ENCODE measurements around the gene CYP27B1. TPM values are rescaled to one million over a fixed set of nuclear protein-coding genes. Genes with fewer than 3 reads are reported as not detected.

Gene CYP27B1
- total RNA-seq, 1 experiment from 2014 or later, result 11.6 TPM

DNA sequence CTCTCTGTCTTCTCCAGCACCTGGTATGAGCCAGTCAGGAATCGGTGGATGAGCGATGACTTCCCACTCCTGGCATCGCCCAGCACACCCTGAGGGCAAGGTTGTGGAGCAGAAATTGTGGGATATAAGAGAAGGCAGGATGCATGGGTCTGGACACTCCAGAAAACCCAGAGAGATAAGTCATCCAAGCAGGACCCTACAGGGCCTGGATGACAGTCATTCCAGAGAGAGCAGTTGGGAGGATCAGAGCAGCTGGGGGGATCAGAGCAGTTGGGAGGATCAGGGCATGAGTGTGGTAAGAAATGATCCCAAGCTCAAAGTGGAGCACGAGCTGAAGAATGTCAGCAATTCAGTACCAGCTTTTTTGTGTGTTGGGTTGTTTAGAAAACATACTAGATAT lies 32.3 kb downstream of the CYP27B1 start (continued):
- TF ChIP-seq, protein P1, sequence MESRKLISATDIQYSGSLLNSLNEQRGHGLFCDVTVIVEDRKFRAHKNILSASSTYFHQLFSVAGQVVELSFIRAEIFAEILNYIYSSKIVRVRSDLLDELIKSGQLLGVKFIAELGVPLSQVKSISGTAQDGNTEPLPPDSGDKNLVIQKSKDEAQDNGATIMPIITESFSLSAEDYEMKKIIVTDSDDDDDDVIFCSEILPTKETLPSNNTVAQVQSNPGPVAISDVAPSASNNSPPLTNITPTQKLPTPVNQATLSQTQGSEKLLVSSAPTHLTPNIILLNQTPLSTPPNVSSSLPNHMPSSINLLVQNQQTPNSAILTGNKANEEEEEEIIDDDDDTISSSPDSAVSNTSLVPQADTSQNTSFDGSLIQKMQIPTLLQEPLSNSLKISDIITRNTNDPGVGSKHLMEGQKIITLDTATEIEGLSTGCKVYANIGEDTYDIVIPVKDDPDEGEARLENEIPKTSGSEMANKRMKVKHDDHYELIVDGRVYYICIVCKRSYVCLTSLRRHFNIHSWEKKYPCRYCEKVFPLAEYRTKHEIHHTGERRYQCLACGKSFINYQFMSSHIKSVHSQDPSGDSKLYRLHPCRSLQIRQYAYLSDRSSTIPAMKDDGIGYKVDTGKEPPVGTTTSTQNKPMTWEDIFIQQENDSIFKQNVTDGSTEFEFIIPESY (IDR thresholded peaks at IDR 0.05; ENCODE audit: extremely low read depth, insufficient replicate concordance, low read length), result no peak
- no peak for TF ChIP-seq CTCF (IDR thresholded peaks at IDR 0.05 in 2 of 3, conservative IDR thresholded peaks at IDR 0.05 in 1 of 3; ENCODE audit: borderline replicate concordance in 1 of 3, insufficient read depth in 1 of 3, low read depth in 2 of 3, low read length in 2 of 3)
- TF ChIP-seq POLR2A (IDR thresholded peaks at IDR 0.05; ENCODE audit: borderline replicate concordance, extremely low read depth, insufficient read depth, insufficient read length), result no peak
- no peak for TF ChIP-seq SRF (IDR thresholded peaks at IDR 0.05; ENCODE audit: low read depth)
- TF ChIP-seq FOSL1 (IDR thresholded peaks at IDR 0.05; ENCODE audit: low read depth), result no peak

- ChIA-PET CTCF (no interaction called here), POLR2A (no interaction called here), RAD21 (ENCODE audit: low non-redundant PET in 1 of 2, low total read pairs in 2 of 2, uncharacterized antibody in 2 of 2, unreplicated experiment in 2 of 2) (no interaction called here)
- ATAC-seq, result no peak
- BruUV-seq (replicated peaks), result no TSS peak
- Histone ChIP-seq H4K20me1 (ENCODE audit: insufficient read depth) (no peaks in the 10 kb centered on the region), H3K36me3 (ENCODE audit: control insufficient read depth in 1 of 2, insufficient read depth in 2 of 2, low read length in 2 of 2) (peaks cover 0 to 15% of the 10 kb centered on the region in 2 experiments; a peak in 3 of 4 replicates), H3K4me2 (ENCODE audit: low read length) (no peak overlapping the region), H3K4me1 (ENCODE audit: control insufficient read depth in 1 of 2, insufficient read depth in 2 of 2, low read length in 2 of 2) (no peaks in the 10 kb centered on the region), H3K9me2 (ENCODE audit: insufficient read depth) (no peaks in the 10 kb centered on the region), H3K4me3 (replicated peaks in 1 of 2; ENCODE audit: low read depth in 1 of 2, low read length in 2 of 2) (no peak overlapping the region), H3K9ac (ENCODE audit: low read length) (no peak overlapping the region), H3K27me3 (ENCODE audit: insufficient read depth, low read length) (no peaks in the 10 kb centered on the region), H3K79me2 (ENCODE audit: insufficient read depth, low read length) (no peaks in the 10 kb centered on the region), H3K27ac (ENCODE audit: low read depth, low read length) (no peak overlapping the region), H3K9me3 (ENCODE audit: control insufficient read depth in 1 of 2, insufficient read depth in 1 of 2, low read depth in 1 of 2, low read length in 2 of 2) (no peaks in the 10 kb centered on the region), H2AFZ (ENCODE audit: low read depth, low read length, poor library complexity, severe bottlenecking) (no peak overlapping the region)
- DNase-seq (ENCODE audit: low read depth, low spot score), result no peak
- intact Hi-C loops (cut with micrococcal nuclease), result no loop called here
- TF ChIP-seq EZH2phosphoT487 (IDR thresholded peaks at IDR 0.05; ENCODE audit: borderline replicate concordance) (no peak), ATF3 (IDR thresholded peaks at IDR 0.05) (no peak), SRF (IDR thresholded peaks at IDR 0.05; ENCODE audit: low read depth) (no peak), EZH2 (IDR thresholded peaks at IDR 0.05) (no peak), ELF1 (IDR thresholded peaks at IDR 0.05; ENCODE audit: borderline replicate concordance, low read depth) (no peak), RAD21 (IDR thresholded peaks at IDR 0.05; ENCODE audit: low read depth) (no peak), MAX (IDR thresholded peaks at IDR 0.05) (no peak), ZFX (IDR thresholded peaks at IDR 0.05) (no peak), CTCF (IDR thresholded peaks at IDR 0.05 in 2 of 3, conservative IDR thresholded peaks at IDR 0.05 in 1 of 3; ENCODE audit: borderline replicate concordance in 1 of 3, insufficient read depth in 1 of 3, low read depth in 2 of 3, low read length in 2 of 3) (no peak)
- TF ChIP-seq, protein P1 (IDR thresholded peaks at IDR 0.05; ENCODE audit: extremely low read depth, insufficient replicate concordance, low read length), result no peak
Measured at GRCh38 chr12:57733928-57734327, 33.0 kb downstream of the CYP27B1 start.

All from HCT116 (cell line).